Brain pericyte (primary cell): ENCODE measurements around the gene ADAD1.
"Not testable (repeated sequence)": the region's sequence is repeated elsewhere in the genome, so short reads cannot be mapped to it uniquely, and the experiment has no call there.

ENCODE experiments used
- DNase-seq: peaks from one replicate; pipeline ENCODE4 v3.0.0-alpha.2; 2012; ENCODE audit warnings: low read depth, low spot score

Gene ADAD1

DNA sequence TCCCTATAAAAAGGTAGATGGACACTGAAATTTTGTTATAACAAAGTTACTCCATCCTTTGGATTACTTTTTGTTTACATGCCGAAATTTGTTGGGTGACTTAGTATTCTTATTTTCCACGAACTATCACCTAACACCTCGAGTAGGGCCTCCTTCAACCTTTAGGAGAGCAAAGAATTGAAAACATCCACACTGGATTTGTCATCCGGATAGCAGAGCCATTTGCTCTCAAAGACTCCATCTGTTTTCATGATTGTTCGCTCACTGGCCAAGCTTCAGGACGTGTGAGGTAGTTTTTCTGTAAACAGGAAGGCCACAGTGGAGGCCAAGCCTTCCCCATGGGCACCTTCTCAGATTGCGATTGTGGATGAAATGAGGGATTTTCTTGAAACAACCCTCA, at the start of gene ADAD1:
TSS of gene ADAD1 (plus strand) at position 301 of the 400 bp plus-strand sequence. CDS start 1,059 bp downstream, outside the sequence.
- no peak for DNase-seq

DNA sequence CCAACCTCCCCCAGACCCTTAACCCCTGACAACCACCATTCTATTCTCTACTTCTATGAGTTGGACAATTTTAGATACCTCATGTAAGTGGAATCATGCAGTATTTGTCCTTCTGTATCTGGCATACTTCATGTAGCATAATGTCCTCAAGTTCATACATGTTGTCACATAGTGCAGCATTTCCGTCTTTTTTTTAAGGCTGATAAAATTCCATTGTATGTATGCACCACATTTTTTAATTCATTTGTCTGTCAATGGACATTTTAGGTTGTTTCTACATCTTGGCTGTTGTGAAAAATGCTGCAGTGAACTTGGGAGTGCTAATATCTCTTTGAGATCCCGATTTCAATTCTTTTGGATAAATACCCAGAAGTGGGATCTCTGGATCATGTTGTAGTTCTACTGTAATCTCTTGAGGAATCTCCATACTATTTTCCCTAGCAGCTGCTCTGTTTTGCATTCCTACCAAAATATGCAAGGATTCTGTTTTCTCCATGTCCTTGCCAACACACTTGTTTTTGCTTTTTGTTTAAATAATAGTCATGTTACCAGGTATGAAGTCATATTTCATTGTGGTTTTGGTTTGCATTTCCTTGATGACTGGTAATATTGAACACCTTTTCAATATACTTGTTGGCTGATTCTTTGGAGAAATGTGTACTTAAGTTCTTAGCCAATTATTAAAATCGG, 48.8 kb upstream of the ADAD1 start:
- no peak for DNase-seq

DNA sequence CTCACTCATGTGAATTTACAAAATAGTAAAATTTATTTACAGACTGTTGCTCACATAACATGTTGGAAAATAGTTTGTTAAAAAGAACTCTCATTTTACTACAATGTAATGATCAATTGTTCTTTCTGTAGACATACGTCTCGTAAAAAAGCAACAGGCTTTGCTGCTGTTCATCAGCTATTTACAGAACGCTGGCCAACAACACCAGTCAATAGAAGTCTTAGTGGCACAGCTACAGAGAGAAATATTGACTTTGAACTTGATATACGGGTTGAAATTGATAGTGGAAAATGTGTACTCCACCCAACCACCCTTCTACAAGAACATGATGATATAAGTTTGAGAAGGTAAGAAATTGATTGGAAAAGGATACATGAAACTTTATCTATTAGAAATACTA, 47.6 kb upstream of the ADAD1 start:
- no peak for DNase-seq

DNA sequence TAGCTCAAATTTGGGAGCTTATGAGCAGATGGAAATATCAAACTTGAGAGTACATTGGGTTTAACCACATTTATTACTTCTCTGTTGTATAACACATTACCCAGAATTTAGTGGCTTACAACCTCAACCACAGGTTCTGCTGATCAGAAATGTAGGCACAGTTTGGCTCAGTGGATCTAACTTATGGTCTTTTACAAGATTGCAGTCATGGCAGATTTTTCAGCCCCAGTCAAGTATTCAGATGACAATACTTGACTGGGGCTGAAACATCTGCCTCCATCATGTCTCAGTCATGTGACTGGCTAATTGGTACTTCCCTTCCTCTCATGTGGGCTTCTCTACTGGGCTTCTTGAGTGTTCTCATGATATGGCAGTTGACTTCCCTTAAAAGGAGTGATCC, 44.0 kb upstream of the ADAD1 start:
- no peak for DNase-seq

DNA sequence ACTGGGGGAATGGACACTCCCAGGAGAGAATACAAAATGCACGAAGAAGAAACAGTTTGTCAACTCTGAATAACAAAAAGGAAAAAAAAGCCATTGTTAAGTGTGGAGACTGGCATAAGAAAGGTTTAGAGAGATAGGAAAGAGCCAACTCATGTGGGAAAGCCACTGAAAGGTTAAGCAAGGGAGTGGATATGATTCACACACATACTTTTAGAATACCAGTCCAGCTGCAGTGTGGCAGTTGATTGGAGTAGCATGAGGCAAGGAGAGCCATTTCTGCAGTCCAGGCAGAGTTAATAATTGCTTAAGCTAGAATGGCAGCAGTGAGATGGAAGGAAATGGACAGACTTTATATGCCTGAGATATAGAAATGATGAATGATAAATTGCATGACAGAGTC, 36.9 kb upstream of the ADAD1 start:
- DNase-seq, result no peak

DNA sequence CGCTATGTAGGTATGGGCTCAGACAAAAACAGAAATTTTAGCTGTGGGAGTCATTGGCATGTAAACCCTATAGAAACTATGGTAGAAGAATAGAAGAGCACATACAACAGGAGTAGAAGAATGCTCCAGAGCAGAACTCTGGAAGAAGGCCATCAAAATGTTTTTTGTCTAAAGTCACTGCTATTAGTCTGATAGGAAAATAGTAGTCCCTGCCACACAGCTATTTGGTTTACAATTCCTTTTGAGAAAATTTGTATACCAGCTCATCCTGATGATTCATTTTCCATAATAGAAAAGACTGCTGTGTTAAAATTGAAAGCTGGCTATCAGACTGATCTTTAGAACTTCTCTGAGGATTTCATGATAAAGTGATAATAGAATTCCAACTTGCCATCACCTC, 32.8 kb upstream of the ADAD1 start:
- DNase-seq, result no peak

DNA sequence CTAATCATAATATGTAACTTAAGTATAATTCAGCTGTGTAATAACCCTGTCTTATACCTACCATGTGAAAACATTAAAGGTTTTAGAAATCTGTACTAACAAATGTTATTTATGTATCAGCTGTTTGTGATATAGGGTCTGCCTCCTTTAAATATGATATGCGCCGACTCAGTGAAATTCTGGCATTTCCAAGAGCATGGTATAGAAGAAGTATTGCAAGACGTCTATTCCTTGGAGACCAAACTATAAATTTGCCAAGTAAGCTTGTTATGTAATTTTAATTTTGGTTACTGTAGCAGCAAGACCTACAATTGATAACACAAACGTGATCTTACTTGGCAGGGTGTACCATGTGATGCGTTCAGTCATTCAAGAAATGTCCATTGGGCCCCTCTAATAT, 32.3 kb upstream of the ADAD1 start:
- no peak for DNase-seq

DNA sequence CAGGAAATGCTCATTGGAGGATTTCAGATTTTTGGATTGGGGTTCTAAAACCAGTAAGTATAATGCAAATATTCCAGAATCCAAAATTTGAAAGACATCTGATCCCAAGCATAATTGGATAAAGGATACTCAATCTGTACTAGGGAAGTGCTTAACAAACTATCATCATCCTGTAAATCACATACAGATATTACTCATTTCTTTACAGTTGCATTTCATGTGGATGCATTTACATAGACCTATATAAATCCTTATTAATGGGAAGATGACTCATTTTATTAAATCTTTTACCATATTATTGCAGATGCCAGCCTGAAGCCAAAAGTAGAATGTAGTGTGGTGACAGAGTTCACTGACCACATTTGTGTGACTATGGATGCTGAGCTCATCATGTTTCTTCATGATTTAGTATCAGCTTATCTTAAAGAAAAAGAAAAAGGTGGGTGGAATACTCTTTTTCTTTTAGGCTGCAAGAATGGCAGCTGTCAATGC, 22.4 kb upstream of the ADAD1 start:
- no peak for DNase-seq

DNA sequence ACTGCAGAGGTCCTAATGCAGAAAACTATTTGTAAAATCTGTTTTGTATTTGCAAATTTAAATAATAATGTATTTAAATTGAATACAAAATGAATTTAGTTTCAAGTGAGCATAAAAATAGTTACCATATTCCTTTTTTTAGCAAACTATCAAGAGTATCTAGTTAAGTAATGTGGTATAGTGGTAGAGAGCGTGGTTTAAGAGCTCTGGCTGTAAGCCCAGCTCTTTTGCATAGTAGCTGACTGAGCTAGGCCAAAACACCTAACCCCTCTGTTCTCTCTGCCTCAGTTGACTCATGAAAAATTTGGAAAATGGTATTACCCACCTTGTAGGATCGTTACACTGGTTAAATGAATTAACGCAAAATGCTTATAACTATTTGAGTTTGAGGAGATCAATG, 18.1 kb upstream of the ADAD1 start:
- DNase-seq, result no peak

DNA sequence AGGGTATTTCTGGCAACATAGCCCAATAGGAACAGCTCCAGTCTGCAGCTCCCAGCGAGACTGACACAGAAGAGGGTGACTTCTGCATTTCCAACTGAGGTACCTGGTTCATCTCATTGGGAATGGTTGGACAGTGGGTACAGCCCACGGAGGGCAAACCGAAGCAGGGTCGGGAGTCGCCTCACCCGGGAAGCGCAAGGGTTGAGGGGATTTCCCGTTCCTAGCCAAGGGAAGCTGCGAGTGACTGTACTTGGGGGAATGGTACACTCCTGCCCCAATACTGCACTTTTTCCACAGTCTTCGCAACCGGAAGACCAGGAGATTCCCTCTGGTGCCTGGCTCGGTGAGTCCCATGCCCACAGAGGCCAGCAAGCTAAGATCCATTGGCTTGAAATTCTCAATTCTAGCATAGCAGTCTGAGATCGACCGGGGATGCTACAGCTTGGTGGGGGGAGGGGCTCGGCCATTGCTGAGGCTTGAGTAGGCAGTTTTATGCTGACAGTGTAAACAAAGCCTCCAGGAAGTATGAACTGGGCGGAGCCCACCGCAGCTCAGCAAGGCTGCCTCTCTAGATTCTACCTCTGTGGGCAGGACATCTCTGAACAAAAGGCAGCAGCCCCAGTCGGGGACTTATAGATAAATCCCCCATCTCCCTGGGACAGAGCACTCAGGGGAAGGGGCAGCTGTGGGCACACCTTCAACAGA, 14.0 kb upstream of the ADAD1 start:
- DNase-seq, result no peak

DNA sequence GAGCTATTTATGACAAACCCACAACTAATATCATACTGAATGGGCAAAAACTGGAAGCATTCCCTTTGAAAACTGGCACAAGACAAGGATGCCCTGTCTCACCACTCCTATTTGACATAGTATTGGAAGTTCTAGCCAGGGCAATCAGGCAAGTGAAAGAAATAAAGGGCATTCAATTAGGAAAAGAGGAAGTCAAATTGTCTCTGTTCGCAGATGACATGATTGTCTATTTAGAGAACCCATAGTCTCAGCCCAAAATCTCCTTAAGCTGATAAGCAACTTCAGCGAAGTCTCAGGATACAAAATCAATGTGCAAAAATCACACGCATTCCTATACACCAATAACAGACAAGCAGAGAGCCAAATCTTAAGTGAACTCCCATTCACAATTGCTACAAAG, 10.0 kb upstream of the ADAD1 start:
- DNase-seq, result not testable (repeated sequence)

DNA sequence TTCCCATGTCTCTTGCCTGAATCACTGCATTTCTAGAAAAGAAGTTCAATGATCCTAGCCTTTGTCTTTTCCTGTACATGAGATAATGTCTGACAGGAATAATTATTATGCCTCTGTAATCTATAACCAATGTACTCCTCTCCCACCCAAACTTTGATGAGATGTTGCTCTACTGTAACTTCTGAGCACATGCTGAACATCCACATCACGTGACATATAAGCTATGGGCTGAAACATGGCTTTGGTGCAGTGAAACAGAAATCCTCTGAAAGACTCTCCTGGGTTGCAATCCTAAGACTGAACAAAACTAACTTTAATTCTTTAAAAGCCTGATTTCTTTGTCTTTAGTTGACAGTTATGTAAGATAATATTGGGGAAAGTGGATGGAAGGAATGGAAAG, 1.5 kb upstream of the ADAD1 start:
- DNase-seq, result no peak

DNA sequence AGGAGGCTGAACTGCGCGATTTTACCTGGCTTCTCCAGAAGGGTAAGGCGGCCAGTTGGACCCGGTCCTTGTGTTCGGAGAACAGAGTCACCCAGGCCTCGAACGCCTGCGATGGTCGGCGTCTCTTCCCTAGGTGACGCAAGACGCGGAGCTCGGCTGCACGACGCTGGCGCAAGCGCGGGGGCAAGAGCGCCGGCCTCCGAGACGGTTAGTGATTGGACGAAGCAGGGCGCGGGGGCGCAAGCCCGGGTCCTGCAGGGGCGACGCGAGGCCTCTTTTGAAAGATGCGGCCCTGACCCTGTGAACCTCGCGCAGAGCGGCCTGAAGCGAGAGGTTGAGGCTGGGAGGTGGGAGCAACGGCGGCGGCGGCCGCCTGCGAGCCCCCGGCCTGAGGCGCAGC, 428 bp downstream of the ADAD1 start:
- no peak for DNase-seq

DNA sequence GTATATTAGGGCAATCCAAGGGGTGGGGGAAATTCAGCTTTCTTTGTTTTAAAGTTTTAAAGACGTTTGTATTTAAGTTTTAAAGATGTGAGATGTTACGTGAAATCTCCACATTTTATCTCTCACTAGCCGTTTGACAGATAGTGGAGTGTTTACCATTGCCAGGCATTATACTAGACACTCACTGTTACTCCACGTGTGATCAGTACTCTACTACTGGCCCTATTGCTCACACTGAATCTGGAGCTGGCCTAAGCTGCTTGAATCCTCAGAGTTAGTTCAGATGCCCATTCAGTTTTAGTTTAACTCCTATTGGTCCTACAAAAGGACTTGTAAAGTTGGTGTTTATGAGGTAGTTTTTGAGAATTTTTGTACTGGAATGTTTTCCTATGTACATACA, 4.5 kb downstream of the ADAD1 start:
- no peak for DNase-seq

DNA sequence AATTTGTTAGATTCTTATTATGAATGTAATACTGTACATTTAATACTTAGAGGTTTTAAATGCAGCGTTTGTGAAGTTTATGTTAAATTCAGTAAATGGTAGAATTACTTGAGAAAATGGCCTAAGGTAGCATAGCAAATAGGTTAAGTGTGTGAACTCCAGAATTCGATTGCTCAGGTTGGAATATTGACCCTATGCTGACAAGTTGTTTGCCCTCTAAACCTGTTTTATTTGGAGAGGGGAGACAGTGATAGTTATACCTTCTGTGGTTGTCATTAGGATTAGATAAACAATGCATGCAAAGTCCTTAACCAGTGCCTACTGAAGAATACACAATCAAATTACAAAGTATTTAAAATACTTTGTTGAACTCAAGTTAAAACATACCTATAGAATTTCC, 5.4 kb downstream of the ADAD1 start:
- no peak for DNase-seq

DNA sequence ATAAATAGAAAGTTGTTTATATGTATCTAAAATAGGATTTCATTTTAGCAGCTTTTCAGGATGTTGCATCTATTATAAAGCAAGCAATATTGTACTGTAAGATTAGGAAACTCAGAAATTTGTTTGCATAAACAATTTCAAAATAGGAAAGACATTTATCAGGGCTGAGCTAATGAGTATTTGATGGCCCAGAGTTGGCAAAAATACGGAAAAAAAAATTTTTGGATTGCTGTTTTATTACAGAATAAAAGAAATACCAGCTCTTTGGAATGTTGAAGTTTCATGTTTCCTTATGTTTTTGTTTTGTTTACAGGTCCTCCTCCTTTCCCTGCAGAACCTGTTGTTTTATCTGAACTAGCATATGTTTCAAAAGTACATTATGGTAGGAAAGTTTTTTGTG, 14.5 kb downstream of the ADAD1 start:
- DNase-seq, result no peak

DNA sequence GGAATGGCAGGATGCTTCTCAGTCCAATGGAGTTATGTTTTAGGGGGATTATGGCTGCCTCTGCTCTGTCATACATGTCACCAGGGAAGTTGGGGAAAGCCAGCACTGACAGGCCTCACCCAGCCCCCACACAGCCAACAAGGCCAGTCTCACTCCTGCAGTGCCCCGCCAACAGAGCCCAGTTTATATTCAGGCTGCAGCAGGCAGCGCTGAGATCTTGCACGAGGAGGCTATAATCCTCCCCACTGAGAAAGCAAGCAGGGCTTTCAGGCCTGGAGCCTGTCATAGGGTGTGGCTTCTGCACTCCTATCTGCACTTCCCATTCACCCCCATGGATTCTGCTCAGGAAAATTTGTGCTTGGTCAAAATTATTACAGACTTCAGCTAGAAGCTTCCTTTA, 25.1 kb downstream of the ADAD1 start:
- DNase-seq, result no peak

DNA sequence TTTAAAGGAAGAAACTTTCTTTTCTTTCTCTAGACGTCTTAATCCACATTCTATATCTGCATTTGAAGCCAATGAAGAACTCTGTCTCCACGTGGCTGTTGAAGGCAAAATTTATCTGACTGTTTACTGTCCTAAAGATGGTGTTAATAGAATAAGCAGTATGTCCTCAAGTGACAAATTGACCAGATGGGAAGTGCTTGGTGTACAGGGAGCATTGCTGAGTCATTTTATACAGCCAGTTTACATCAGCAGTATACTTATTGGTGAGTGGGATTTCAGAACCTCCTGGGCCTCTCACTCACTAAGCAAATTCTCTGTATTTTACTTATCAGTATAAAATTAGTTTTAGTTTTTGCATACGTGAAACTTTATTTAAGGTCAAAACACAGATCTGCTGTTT, 33.7 kb downstream of the ADAD1 start:
- DNase-seq, result no peak

DNA sequence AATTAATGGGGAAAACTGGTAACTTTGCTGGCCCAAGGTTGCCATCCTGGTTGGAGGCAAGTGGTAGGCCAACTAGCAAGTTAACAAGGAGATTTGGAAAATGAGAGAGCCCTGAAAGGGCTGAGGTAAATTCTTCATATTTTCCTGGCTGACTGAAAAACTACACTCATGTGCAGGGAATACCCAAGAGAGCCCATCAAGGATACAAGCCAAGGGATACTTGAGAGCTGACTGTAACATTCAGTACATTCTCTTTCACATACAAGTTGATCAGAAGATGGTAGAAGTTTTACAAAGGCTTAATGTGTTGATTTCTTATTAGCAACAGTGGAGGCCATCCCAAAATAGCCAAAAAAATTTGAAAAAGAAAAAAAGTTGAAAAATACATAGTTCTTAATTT, 44.4 kb downstream of the ADAD1 start:
- no peak for DNase-seq

DNA sequence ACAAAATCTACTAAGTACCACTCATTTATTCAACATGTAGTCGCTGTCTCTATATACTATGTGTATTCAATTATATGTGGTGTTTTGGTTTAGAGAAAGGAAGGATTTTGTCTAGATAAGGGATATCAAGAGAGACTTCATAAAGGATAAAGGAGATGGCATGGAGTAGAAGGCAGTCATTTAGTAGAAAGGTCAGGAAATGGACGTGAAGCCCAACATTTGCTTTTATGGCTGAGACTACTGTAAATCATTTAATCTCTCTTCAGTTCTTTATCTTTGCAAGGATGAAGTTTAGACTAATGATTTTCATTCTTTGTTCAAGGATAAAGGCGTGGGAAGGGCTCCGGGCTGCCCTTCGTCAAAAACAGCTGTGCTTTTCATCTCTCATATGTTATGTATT, 52.5 kb downstream of the ADAD1 start:
- DNase-seq, result no peak

DNA sequence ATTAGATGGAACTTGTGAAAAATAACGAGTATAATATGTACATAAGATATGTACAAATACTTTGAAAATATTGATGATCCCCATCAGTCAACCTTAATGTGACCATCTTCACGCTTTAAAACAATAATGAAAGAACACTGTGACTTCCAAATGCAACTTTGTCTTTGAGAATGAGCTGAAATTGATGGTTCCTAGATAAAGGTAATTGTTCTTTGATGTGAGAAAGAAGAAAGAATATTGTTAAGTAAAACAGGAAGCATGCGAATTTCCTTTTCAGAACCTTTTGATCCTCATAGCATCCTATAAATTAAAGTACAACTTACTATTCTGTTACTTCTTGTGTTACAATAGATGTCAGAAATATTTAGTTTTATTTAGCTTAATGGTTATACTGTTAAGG, 55.5 kb downstream of the ADAD1 start:
- DNase-seq, result no peak

DNA sequence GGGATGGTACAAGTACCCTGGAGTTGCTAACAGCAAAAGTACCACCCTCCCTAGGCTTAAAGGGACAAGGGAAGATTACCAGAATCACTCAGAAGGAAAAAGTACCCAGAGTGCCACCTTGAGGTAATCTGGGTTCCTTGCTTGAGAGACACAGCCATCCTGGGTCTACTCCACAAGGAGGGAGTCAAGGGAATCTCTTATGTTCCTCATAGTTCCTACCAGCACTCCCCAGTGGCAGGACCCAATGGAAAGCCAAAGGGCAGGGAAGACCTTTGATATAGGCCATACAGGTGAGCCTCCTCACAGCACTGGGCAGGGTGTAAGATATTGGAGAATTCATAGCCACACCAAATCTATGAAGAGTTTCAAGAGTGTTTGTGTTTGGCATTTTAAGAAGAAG, 72.0 kb downstream of the ADAD1 start:
- DNase-seq, result no peak

DNA sequence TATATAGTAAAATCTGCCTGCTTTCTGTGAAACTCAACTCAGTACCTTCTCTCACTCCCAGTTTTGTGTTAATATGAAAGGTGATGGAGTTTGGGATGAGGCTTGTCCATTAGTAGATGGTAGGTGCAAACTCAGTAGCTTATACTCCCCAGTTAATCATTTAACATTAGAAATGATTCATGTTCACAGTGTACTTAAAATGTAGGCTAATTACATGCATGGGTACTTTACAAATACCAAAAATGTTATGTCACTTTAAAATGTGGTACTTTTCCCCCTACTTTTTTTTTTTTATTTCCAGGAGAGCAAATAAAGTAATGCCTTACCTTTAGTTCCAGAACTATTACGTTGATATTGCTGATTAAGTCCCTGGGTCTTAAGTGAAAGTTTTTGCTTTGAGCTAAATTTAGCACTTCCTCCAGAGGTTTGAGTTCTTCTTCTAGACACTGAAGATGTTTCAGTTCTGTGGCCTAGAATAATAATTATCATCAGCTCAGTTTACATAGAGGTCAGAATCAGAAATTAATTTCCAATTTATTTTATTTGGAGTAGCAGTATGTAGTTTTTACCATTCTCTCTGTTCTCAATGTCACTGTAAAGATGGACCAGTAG, 74.7 kb downstream of the ADAD1 start:
- no peak for DNase-seq
